HepG2 (cell line): Measurements from ENCODE around the gene SVBP.

ENCODE experiments used
- ARNT2 ChIP-seq: sonication (generic); formaldehyde crosslinking; IDR thresholded peaks from 2 replicates; pipeline ENCODE4 v1.8.0; 2022; ENCODE audit warnings: mild to moderate bottlenecking, low read depth, missing genetic modification reagents, moderate library complexity
- EZH2 ChIP-seq: conservative IDR thresholded peaks from 2 replicates; pipeline ENCODE4 v1.6.1; 2012; ENCODE audit warnings: mild to moderate bottlenecking, low read depth, low read length, moderate library complexity
- HDAC6 ChIP-seq: fragments of 200-600 bp; sonication (generic); IDR thresholded peaks from 2 replicates; pipeline ENCODE4 v1.7.0; 2017; ENCODE audit warnings: mild to moderate bottlenecking, antibody characterized with exemption, low read length, low read depth
- POLR2A ChIP-seq, 2 experiments: IDR thresholded peaks; 2 replicates each; pipeline ENCODE4 v1.6.1; 2011; ENCODE audit warnings: low read depth in 2 of 2, low read length in 2 of 2, mild to moderate bottlenecking in 1 of 2, moderate library complexity in 1 of 2; ENCODE audit not compliant: insufficient read depth in 1 of 2
- TF ChIP-seq, protein P1 (sequence below): sonication (generic); formaldehyde crosslinking; IDR thresholded peaks from 2 replicates; pipeline ENCODE4 v1.5.0; 2020; ENCODE audit warnings: missing genetic modification reagents
- TF ChIP-seq, protein P2 (sequence below): sonication (generic); formaldehyde crosslinking; IDR thresholded peaks from 2 replicates; pipeline ENCODE4 v1.5.0; 2020; ENCODE audit warnings: mild to moderate bottlenecking, missing genetic modification reagents, moderate library complexity
- TF ChIP-seq, protein P3 (sequence below): sonication (generic); formaldehyde crosslinking; IDR thresholded peaks from 2 replicates; pipeline ENCODE4 v1.8.1; 2023; ENCODE audit warnings: missing genetic modification reagents, inconsistent platforms, borderline replicate concordance
- TF ChIP-seq, protein P4 (sequence below): sonication (generic); formaldehyde crosslinking; IDR thresholded peaks from 2 replicates; pipeline ENCODE4 v1.5.0; 2020; ENCODE audit warnings: mild to moderate bottlenecking, missing genetic modification reagents
- TF ChIP-seq, protein P5 (sequence below): sonication (generic); formaldehyde crosslinking; IDR thresholded peaks from 2 replicates; pipeline ENCODE4 v1.8.0; 2022; ENCODE audit warnings: missing genetic modification reagents, mild to moderate bottlenecking, inconsistent platforms, borderline replicate concordance

DNA sequence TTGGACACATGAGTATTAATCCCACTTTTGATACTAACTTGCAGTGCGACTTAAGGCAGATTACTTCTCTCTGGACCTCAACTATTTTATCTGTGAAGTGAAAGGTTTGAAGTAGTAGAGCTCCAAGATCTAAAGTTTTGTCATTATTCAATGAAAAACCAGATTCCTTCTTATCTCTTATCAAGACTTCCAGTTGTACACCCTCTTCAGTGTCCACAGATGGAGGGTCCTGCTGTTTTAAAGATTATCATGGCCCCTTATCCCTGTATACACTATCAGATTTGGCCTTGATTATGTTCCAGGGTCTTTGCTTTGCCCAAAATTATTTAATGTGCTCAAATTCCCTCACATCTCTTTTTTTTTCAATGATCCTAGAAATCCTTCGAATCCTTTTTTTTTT is 49.0 kb downstream of the SVBP start:
- TF ChIP-seq, protein P1, sequence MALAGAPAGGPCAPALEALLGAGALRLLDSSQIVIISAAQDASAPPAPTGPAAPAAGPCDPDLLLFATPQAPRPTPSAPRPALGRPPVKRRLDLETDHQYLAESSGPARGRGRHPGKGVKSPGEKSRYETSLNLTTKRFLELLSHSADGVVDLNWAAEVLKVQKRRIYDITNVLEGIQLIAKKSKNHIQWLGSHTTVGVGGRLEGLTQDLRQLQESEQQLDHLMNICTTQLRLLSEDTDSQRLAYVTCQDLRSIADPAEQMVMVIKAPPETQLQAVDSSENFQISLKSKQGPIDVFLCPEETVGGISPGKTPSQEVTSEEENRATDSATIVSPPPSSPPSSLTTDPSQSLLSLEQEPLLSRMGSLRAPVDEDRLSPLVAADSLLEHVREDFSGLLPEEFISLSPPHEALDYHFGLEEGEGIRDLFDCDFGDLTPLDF = no peak
- TF ChIP-seq, protein P2, sequence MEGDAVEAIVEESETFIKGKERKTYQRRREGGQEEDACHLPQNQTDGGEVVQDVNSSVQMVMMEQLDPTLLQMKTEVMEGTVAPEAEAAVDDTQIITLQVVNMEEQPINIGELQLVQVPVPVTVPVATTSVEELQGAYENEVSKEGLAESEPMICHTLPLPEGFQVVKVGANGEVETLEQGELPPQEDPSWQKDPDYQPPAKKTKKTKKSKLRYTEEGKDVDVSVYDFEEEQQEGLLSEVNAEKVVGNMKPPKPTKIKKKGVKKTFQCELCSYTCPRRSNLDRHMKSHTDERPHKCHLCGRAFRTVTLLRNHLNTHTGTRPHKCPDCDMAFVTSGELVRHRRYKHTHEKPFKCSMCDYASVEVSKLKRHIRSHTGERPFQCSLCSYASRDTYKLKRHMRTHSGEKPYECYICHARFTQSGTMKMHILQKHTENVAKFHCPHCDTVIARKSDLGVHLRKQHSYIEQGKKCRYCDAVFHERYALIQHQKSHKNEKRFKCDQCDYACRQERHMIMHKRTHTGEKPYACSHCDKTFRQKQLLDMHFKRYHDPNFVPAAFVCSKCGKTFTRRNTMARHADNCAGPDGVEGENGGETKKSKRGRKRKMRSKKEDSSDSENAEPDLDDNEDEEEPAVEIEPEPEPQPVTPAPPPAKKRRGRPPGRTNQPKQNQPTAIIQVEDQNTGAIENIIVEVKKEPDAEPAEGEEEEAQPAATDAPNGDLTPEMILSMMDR (CRISPR knock-in tag) = no peak
- TF ChIP-seq, protein P3, sequence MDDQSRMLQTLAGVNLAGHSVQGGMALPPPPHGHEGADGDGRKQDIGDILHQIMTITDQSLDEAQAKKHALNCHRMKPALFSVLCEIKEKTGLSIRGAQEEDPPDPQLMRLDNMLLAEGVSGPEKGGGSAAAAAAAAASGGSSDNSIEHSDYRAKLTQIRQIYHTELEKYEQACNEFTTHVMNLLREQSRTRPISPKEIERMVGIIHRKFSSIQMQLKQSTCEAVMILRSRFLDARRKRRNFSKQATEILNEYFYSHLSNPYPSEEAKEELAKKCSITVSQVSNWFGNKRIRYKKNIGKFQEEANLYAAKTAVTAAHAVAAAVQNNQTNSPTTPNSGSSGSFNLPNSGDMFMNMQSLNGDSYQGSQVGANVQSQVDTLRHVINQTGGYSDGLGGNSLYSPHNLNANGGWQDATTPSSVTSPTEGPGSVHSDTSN (CRISPR knock-in tag) = no peak
- TF ChIP-seq ARNT2 (CRISPR knock-in tag) (no peak), EZH2 (no peak), HDAC6 (no peak), POLR2A (IDR thresholded peaks at IDR 0.05; ENCODE audit: insufficient read depth in 1 of 2, low read depth in 2 of 2, low read length in 2 of 2) (no peak)
- TF ChIP-seq, protein P4, sequence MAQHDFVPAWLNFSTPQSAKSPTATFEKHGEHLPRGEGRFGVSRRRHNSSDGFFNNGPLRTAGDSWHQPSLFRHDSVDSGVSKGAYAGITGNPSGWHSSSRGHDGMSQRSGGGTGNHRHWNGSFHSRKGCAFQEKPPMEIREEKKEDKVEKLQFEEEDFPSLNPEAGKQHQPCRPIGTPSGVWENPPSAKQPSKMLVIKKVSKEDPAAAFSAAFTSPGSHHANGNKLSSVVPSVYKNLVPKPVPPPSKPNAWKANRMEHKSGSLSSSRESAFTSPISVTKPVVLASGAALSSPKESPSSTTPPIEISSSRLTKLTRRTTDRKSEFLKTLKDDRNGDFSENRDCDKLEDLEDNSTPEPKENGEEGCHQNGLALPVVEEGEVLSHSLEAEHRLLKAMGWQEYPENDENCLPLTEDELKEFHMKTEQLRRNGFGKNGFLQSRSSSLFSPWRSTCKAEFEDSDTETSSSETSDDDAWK = no peak
- TF ChIP-seq, protein P5, sequence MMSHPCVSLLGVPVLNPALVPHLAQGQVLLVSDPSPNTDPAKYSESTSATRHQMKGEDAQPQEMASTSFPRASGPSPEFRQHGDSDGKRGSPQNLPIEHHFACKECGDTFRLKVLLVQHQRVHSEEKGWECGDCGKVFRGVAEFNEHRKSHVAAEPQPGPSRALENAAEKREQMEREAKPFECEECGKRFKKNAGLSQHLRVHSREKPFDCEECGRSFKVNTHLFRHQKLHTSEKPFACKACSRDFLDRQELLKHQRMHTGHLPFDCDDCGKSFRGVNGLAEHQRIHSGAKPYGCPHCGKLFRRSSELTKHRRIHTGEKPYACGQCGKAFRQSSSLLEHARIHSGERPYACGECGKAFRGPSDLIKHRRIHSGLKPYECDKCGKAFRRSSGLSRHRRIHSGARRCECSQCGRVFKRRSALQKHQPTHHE (CRISPR knock-in tag) = no peak
